OCI-LY1 (cell line): Measurements from ENCODE around the gene RPEL1.
"Not testable (repeated sequence)": the region's sequence is repeated elsewhere in the genome, so short reads cannot be mapped to it uniquely, and the experiment has no call there.

ENCODE experiments used
- H2AFZ ChIP-seq: fragments of 200-600 bp; sonication (generic), shearing (Covaris generic); 2 replicates; pipeline ENCODE4 v1.6.0; 2014; ENCODE audit warnings: antibody characterized with exemption, mild to moderate bottlenecking, low read length
- H3F3A ChIP-seq: fragments of 200-600 bp; sonication (generic), shearing (Covaris generic); 2 replicates; pipeline ENCODE4 v1.6.0; 2014; ENCODE audit warnings: mild to moderate bottlenecking, antibody characterized with exemption, low read length, moderate library complexity; ENCODE audit not compliant: insufficient read depth
- H3K27ac ChIP-seq: fragments of 200-600 bp; sonication (generic); 2 replicates; pipeline ENCODE4 v1.5.1; 2014; ENCODE audit warnings: low read length, mixed run types, mild to moderate bottlenecking, low read depth; ENCODE audit not compliant: poor library complexity, severe bottlenecking
- H3K27me3 ChIP-seq: fragments of 200-600 bp; sonication (generic); 2 replicates; pipeline ENCODE4 v1.6.0; 2014; ENCODE audit warnings: antibody characterized with exemption, mild to moderate bottlenecking, low read length, moderate library complexity; ENCODE audit not compliant: insufficient read depth
- H3K36me3 ChIP-seq: fragments of 200-600 bp; sonication (generic); 2 replicates; pipeline ENCODE4 v1.6.1; 2014; ENCODE audit warnings: mild to moderate bottlenecking, antibody characterized with exemption, low read length, moderate library complexity, mixed read lengths; ENCODE audit not compliant: insufficient read depth
- H3K4me1 ChIP-seq: fragments of 200-600 bp; sonication (generic); 2 replicates; pipeline ENCODE4 v1.5.1; 2014; ENCODE audit warnings: mild to moderate bottlenecking, low read length, moderate library complexity; ENCODE audit not compliant: insufficient read depth, severe bottlenecking
- H3K4me2 ChIP-seq: fragments of 200-600 bp; sonication (generic), shearing (Covaris generic); 2 replicates; pipeline ENCODE4 v1.6.1; 2014; ENCODE audit warnings: low read length
- H3K4me3 ChIP-seq: fragments of 200-600 bp; sonication (generic); 2 replicates; pipeline ENCODE4 v1.5.1; 2014; ENCODE audit warnings: low read length, low read depth, mild to moderate bottlenecking, mixed read lengths; ENCODE audit not compliant: poor library complexity, severe bottlenecking
- H3K79me2 ChIP-seq: fragments of 200-600 bp; shearing (Covaris generic); 2 replicates; pipeline ENCODE4 v1.6.1; 2016; ENCODE audit warnings: mixed run types, low read length, mixed read lengths; ENCODE audit not compliant: insufficient read depth
- H3K9ac ChIP-seq: fragments of 200-600 bp; sonication (generic), shearing (Covaris generic); 2 replicates; pipeline ENCODE4 v1.6.1; 2014; ENCODE audit warnings: mild to moderate bottlenecking, low read length, mixed read lengths
- H3K9me2 ChIP-seq: fragments of 200-600 bp; sonication (generic), shearing (Covaris generic); 2 replicates; pipeline ENCODE4 v1.6.1; 2014; ENCODE audit warnings: low read depth, mild to moderate bottlenecking, low read length, mixed read lengths
- H3K9me3 ChIP-seq: fragments of 200-600 bp; shearing (Covaris generic); 2 replicates; pipeline ENCODE4 v1.6.1; 2014; ENCODE audit warnings: low read length, mixed read lengths
- H4K20me1 ChIP-seq: fragments of 200-600 bp; sonication (generic), shearing (Covaris generic); 2 replicates; pipeline ENCODE4 v1.6.0; 2016; ENCODE audit warnings: mild to moderate bottlenecking, low read length; ENCODE audit not compliant: insufficient read depth
- EZH2 ChIP-seq: fragments of 200-600 bp; sonication (generic), shearing (Covaris generic); IDR thresholded peaks from 2 replicates; pipeline ENCODE4 v1.8.0; 2017; ENCODE audit warnings: borderline replicate concordance, mixed run types, mild to moderate bottlenecking, antibody characterized with exemption, low read length, moderate library complexity, mixed read lengths
- TF ChIP-seq, protein P1 (sequence below): fragments of 200-600 bp; sonication (generic), shearing (Covaris generic); IDR thresholded peaks from 2 replicates; pipeline ENCODE4 v1.5.1; 2017; ENCODE audit warnings: mild to moderate bottlenecking, antibody characterized with exemption, low read length, moderate library complexity, mixed read lengths

RPEL1 gene

DNA sequence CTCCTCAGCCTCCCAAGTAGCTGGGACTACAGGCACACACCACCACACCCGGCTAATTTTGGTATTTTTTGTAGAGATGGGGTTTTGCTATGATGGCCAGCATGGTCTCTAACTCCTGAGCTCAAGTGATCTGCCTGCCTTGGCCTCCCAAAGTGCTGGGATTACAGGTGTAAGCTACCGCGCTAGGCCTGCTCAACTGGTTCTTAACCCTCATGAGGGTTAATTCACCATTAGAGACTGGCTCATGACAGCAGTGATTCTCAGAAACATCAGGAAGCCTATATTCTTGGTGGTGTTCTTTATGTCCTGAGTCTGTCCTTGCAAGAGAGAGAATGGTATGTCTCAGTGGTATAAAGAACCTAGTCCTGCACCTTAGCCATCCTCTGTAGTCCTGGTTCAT is 42.2 kb upstream of the RPEL1 start:
- Histone ChIP-seq H3K27me3 (no peaks in the 10 kb centered on the region), H3K4me2 (no peak overlapping the region), H3K4me1 (no peaks in the 10 kb centered on the region), H3K79me2 (no peaks in the 10 kb centered on the region), H3K9ac (no peak overlapping the region), H3K27ac (no peak overlapping the region), H4K20me1 (no peaks in the 10 kb centered on the region), H3K9me3 (no peaks in the 10 kb centered on the region), H3F3A (no peaks in the 10 kb centered on the region), H3K4me3 (no peak overlapping the region), H3K36me3 (no peaks in the 10 kb centered on the region), H2AFZ (no peak overlapping the region), H3K9me2 (no peaks in the 10 kb centered on the region)
- TF ChIP-seq, protein P1, sequence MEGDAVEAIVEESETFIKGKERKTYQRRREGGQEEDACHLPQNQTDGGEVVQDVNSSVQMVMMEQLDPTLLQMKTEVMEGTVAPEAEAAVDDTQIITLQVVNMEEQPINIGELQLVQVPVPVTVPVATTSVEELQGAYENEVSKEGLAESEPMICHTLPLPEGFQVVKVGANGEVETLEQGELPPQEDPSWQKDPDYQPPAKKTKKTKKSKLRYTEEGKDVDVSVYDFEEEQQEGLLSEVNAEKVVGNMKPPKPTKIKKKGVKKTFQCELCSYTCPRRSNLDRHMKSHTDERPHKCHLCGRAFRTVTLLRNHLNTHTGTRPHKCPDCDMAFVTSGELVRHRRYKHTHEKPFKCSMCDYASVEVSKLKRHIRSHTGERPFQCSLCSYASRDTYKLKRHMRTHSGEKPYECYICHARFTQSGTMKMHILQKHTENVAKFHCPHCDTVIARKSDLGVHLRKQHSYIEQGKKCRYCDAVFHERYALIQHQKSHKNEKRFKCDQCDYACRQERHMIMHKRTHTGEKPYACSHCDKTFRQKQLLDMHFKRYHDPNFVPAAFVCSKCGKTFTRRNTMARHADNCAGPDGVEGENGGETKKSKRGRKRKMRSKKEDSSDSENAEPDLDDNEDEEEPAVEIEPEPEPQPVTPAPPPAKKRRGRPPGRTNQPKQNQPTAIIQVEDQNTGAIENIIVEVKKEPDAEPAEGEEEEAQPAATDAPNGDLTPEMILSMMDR: no peak
- TF ChIP-seq EZH2: no peak

DNA sequence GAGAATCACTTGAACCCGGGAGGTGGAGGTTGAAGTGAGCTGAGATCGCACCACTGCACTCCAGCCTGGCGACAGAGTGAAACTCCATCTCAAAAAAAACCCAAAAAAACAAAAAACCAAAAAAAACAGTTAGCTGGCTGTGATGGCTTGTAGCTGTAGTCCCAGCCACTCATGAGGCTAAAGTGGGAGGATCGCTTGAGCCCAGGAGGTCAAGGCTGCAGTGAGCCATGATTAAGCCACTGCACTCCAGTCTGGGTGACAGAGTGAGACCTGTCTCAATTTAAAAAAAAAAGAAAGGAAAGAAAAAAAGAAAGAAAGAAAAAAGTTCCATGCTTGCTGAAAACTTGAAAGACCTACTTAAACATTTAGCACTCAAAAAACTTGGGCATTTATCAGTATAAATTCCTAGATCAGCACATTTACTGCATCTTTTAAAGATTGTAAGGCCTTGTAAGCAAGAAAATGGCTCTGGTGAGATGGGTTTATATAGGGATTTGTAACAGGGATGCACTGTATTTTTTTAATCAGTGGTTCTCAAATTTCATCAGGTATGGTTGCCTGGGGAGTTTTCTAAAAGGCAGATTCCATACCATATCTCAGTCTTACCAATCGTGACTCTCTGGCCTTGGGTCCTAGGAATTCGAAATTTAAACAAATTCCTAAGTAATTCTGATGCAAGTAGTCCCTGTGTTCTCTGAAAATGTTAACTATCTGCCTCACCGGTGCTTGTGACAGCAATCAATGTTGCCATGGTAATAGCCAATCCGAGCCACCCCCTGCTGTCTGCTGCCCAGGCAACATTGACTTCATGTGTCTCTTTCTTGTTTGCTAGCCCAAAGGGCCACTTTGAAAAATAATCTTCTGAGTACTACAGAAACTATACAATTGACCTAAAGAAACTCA is 41.1 kb upstream of the RPEL1 start:
- no peaks in the 10 kb centered on the region for H3K9me2 ChIP-seq
- no peaks in the 10 kb centered on the region for H3K79me2 ChIP-seq
- H3K9me3 ChIP-seq: no peaks in the 10 kb centered on the region
- H3K36me3 ChIP-seq: no peaks in the 10 kb centered on the region
- H3K27ac ChIP-seq: no peak overlapping the region
- no peak for TF ChIP-seq EZH2
- TF ChIP-seq, protein P1: no peak
- H3K27me3 ChIP-seq: no peaks in the 10 kb centered on the region
- H2AFZ ChIP-seq: no peak overlapping the region
- no peak overlapping the region for H3K9ac ChIP-seq
- H4K20me1 ChIP-seq: no peaks in the 10 kb centered on the region
- no peak overlapping the region for H3K4me3 ChIP-seq
- no peaks in the 10 kb centered on the region for H3F3A ChIP-seq
- H3K4me2 ChIP-seq: no peak overlapping the region
- no peaks in the 10 kb centered on the region for H3K4me1 ChIP-seq

DNA sequence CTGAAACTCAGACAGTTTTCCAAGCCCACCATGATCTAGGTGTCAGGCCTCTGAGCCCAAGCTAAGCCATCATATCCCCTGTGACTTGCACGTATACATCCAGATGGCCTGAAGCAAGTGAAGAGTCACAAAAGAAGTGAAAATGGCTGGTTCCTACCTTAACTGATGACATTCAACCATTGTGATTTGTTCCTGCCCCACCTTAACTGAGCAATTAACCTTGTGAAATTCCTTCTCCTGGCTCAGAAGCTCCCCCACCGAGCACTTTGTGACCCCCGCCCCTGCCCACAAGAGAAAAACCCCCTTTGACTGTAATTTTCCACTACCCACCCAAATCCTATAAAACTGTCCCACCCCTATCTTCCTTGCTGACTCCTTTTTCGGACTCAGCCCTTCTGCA is 40.3 kb upstream of the RPEL1 start:
- not testable (repeated sequence) for H4K20me1 ChIP-seq, H3K36me3 ChIP-seq, H3F3A ChIP-seq, H3K79me2 ChIP-seq, H3K4me1 ChIP-seq, H3K27me3 ChIP-seq, H3K9ac ChIP-seq, H3K9me2 ChIP-seq, H3K4me2 ChIP-seq, H3K4me3 ChIP-seq, H3K9me3 ChIP-seq, H2AFZ ChIP-seq, H3K27ac ChIP-seq

DNA sequence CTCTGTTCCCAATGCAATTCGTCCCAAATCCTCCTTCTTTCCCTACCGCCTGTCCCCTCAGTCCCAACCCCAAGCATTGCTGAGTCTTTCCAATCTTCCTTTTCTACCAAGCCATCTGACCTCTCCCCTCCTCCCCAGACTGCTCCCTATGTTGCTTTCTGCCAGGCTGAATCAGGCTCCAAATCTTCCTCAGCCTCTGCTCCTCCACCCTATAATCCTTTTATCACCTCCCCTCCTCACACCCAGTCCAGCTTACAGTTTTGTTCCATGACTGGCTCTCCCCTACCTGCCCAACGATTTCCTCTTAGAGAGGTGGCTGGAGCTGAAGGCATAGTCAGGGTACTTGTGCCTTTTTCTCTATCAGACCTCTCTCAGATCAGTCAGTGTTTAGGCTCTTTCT is 39.0 kb upstream of the RPEL1 start:
- not testable (repeated sequence) for H3K36me3 ChIP-seq, H3K27me3 ChIP-seq, H3K79me2 ChIP-seq, H2AFZ ChIP-seq, H3K9me2 ChIP-seq, H3K4me3 ChIP-seq, H4K20me1 ChIP-seq, H3K9ac ChIP-seq, H3K4me2 ChIP-seq, H3K27ac ChIP-seq, H3K9me3 ChIP-seq, H3K4me1 ChIP-seq, H3F3A ChIP-seq
